ENCODE results near the gene BCL3. TPM values are rescaled to one million over a fixed set of nuclear protein-coding genes. Genes with fewer than 3 reads are reported as not detected.
"Not testable (repeated sequence)": the region's sequence is repeated elsewhere in the genome, so short reads cannot be mapped to it uniquely, and the experiment has no call there.

Gene BCL3
- total RNA-seq, 1 donor from 2014 or later = 67.6 TPM

- no peak for ATAC-seq
Measured at GRCh38 chr19:44759083-44759804, 10.7 kb downstream of the BCL3 start.

GRCh38 chr19:44762038-44762437 is 13.5 kb downstream of the BCL3 start:
- ATAC-seq = no peak

- ATAC-seq = peak; percentile 46
Measured at GRCh38 chr19:44765033-44765948, 16.8 kb downstream of the BCL3 start.

GRCh38 chr19:44765949-44766335 is 17.4 kb downstream of the BCL3 start:
- ATAC-seq = no peak

- no peak for ATAC-seq
Measured at GRCh38 chr19:44767295-44768180, 19.0 kb downstream of the BCL3 start.

- ATAC-seq = peak; percentile 99
Measured at GRCh38 chr19:44770550-44771257, 22.2 kb downstream of the BCL3 start.

GRCh38 chr19:44772144-44772543 is 23.6 kb downstream of the BCL3 start:
- not testable (repeated sequence) for ATAC-seq

GRCh38 chr19:44772959-44773358 is 24.5 kb downstream of the BCL3 start:
- no peak for ATAC-seq

GRCh38 chr19:44775676-44776240 is 27.2 kb downstream of the BCL3 start:
- no peak for ATAC-seq

- peak; percentile 87 for ATAC-seq
Measured at GRCh38 chr19:44776402-44777096, 28.0 kb downstream of the BCL3 start.

GRCh38 chr19:44777715-44778347 is 29.3 kb downstream of the BCL3 start, which contains the start of gene CBLC:
TSS of gene CBLC (plus strand) at chr19:44777890. CDS start at chr19:44777932, 42 bp downstream.
- peak; percentile 90 for ATAC-seq

GRCh38 chr19:44779150-44779549 is 30.6 kb downstream of the BCL3 start:
- ATAC-seq = no peak

GRCh38 chr19:44781694-44782093 is 33.2 kb downstream of the BCL3 start:
- ATAC-seq = not testable (repeated sequence)

GRCh38 chr19:44782729-44783128 is 34.2 kb downstream of the BCL3 start:
- no peak for ATAC-seq

GRCh38 chr19:44783545-44783944 is 35.0 kb downstream of the BCL3 start:
- ATAC-seq = no peak

- no peak for ATAC-seq
Measured at GRCh38 chr19:44785271-44785670, 36.8 kb downstream of the BCL3 start.

- no peak for ATAC-seq
Measured at GRCh38 chr19:44785993-44786392, 37.5 kb downstream of the BCL3 start.

- no peak for ATAC-seq
Measured at GRCh38 chr19:44788971-44789370, 40.5 kb downstream of the BCL3 start.

- no peak for ATAC-seq
Measured at GRCh38 chr19:44789943-44790483, 41.5 kb downstream of the BCL3 start.

- no peak for ATAC-seq
Measured at GRCh38 chr19:44792281-44792680, 43.8 kb downstream of the BCL3 start.

Measured in esophagus mucosa (tissue), 1 donor.